Trophoblast cell (in vitro differentiated cells and primary cell): ENCODE data around the gene FAM200B.

Experiments
- DNase-seq, 2 donors: peaks; one replicate each; pipeline ENCODE4 v3.0.0-alpha.2; 2016
- H2AFZ ChIP-seq: 2 replicates; pipeline ENCODE4 v1.6.1; 2013; ENCODE audit warnings: low read length, moderate library complexity, mild to moderate bottlenecking; ENCODE audit not compliant: insufficient read depth, poor library complexity
- H2AK5ac ChIP-seq: 2 replicates; pipeline ENCODE4 v1.6.1; 2013; ENCODE audit warnings: mild to moderate bottlenecking, low read length
- H2BK120ac ChIP-seq: 2 replicates; pipeline ENCODE4 v1.6.1; 2013; ENCODE audit warnings: low read length, mild to moderate bottlenecking, moderate library complexity; ENCODE audit not compliant: insufficient read depth, poor library complexity
- H2BK12ac ChIP-seq: 2 replicates; pipeline ENCODE4 v1.6.1; 2013; ENCODE audit warnings: mild to moderate bottlenecking, low read length, moderate library complexity
- H2BK5ac ChIP-seq: 2 replicates; pipeline ENCODE4 v1.6.1; 2013; ENCODE audit warnings: low read length, low read depth, moderate library complexity, mild to moderate bottlenecking; ENCODE audit not compliant: poor library complexity
- H3K14ac ChIP-seq: 2 replicates; pipeline ENCODE4 v1.6.1; 2013; ENCODE audit warnings: mild to moderate bottlenecking, low read length
- H3K18ac ChIP-seq: 2 replicates; pipeline ENCODE4 v1.6.1; 2013; ENCODE audit warnings: mild to moderate bottlenecking, low read length
- H3K23ac ChIP-seq: 2 replicates; pipeline ENCODE4 v1.6.1; 2013; ENCODE audit warnings: low read length
- H3K27ac ChIP-seq: 2 replicates; pipeline ENCODE4 v1.5.1; 2013; ENCODE audit warnings: low read depth, mild to moderate bottlenecking, inconsistent platforms, low read length, moderate library complexity
- H3K27me3 ChIP-seq: 2 replicates; pipeline ENCODE4 v1.6.1; 2013; ENCODE audit warnings: inconsistent platforms, mild to moderate bottlenecking, low read length, moderate library complexity; ENCODE audit not compliant: insufficient read depth
- H3K36me3 ChIP-seq, 2 experiments: 1 replicate in 1 of 2; 2 replicates in 1 of 2; pipeline ENCODE4 v1.6.1; 2013; ENCODE audit warnings: low read length in 2 of 2, mild to moderate bottlenecking in 2 of 2, moderate library complexity in 1 of 2; ENCODE audit not compliant: insufficient read depth in 2 of 2, control insufficient read depth in 1 of 2
- H3K4ac ChIP-seq: 2 replicates; pipeline ENCODE4 v1.6.1; 2013; ENCODE audit warnings: low read depth, mild to moderate bottlenecking, low read length, moderate library complexity
- H3K4me1 ChIP-seq, 2 experiments: 1 replicate in 1 of 2; 2 replicates in 1 of 2; pipeline ENCODE4 v1.6.1; 2013; ENCODE audit warnings: low read length in 2 of 2, mild to moderate bottlenecking in 2 of 2, moderate library complexity in 1 of 2; ENCODE audit not compliant: insufficient read depth in 2 of 2, control insufficient read depth in 1 of 2
- H3K4me2 ChIP-seq: 2 replicates; pipeline ENCODE4 v1.6.1; 2013; ENCODE audit warnings: inconsistent platforms, mild to moderate bottlenecking, low read length, moderate library complexity
- H3K4me3 ChIP-seq: 2 replicates; pipeline ENCODE4 v1.5.1; 2013; ENCODE audit warnings: mild to moderate bottlenecking, low read depth, low read length, inconsistent platforms
- H3K79me1 ChIP-seq: one replicate; pipeline ENCODE4 v1.6.1; 2013; ENCODE audit warnings: low read length
- H3K79me2 ChIP-seq: 2 replicates; pipeline ENCODE4 v1.6.1; 2013; ENCODE audit warnings: low read length, mild to moderate bottlenecking; ENCODE audit not compliant: control insufficient read depth, insufficient read depth, poor library complexity
- H3K9ac ChIP-seq: 2 replicates; pipeline ENCODE4 v1.6.1; 2013; ENCODE audit warnings: mild to moderate bottlenecking, low read length
- H3K9me3 ChIP-seq: 2 replicates; pipeline ENCODE4 v1.6.1; 2013; ENCODE audit warnings: low read depth, mild to moderate bottlenecking, control low read depth, inconsistent platforms, low read length; ENCODE audit not compliant: insufficient read depth
- H4K12ac ChIP-seq: 2 replicates; pipeline ENCODE4 v1.6.1; 2013; ENCODE audit warnings: low read depth, mild to moderate bottlenecking, low read length, moderate library complexity
- H4K8ac ChIP-seq: 2 replicates; pipeline ENCODE4 v1.6.1; 2013; ENCODE audit warnings: low read depth, mild to moderate bottlenecking, low read length, moderate library complexity
- H4K91ac ChIP-seq: one replicate; pipeline ENCODE4 v1.6.1; 2013; ENCODE audit warnings: low read depth, mild to moderate bottlenecking, low read length, moderate library complexity
- WGBS: extraction: QIAGEN DNeasy Blood & Tissue Kit; methylation state at CpG from one replicate; pipeline ENCODE4 v1.1.7; 2013; ENCODE audit warnings: missing lambda C conversion rate; ENCODE audit not compliant: insufficient read length, insufficient coverage; ENCODE audit errors: extremely low coverage; 5-methylcytosine and 5-hydroxymethylcytosine counted together

FAM200B gene

GRCh38 chr4:15712214-15712613 lies 30.6 kb downstream of the FAM200B start:
- Histone ChIP-seq H2BK5ac (no peak overlapping the region), H4K8ac (no peak overlapping the region), H3K4ac (no peak overlapping the region), H3K79me2 (no peaks in the 10 kb centered on the region), H3K4me2 (no peak overlapping the region), H3K36me3 (no peaks in the 10 kb centered on the region), H3K23ac (no peak overlapping the region), H3K4me3 (no peak overlapping the region), H3K9ac (no peak overlapping the region), H4K12ac (no peak overlapping the region), H3K14ac (no peak overlapping the region), H3K27me3 (no peaks in the 10 kb centered on the region), H3K79me1 (no peaks in the 10 kb centered on the region), H4K91ac (no peak overlapping the region), H2BK12ac (no peak overlapping the region), H3K9me3 (no peaks in the 10 kb centered on the region), H2AFZ (no peak overlapping the region), H3K4me1 (no peaks in the 10 kb centered on the region), H3K18ac (no peak overlapping the region), H3K27ac (no peak overlapping the region), H2AK5ac (no peak overlapping the region), H2BK120ac (no peak overlapping the region)
- WGBS: no CpG with 5 or more reads among the region's 1 CpG
- no peak for DNase-seq

GRCh38 chr4:15714141-15714540 lies 32.5 kb downstream of the FAM200B start:
- H2BK12ac ChIP-seq: no peak overlapping the region
- H4K91ac ChIP-seq: no peak overlapping the region
- H3K14ac ChIP-seq: no peak overlapping the region
- H3K79me2 ChIP-seq: no peaks in the 10 kb centered on the region
- no peaks in the 10 kb centered on the region for H3K79me1 ChIP-seq
- H3K9ac ChIP-seq: no peak overlapping the region
- no peak overlapping the region for H3K4me2 ChIP-seq
- no peak overlapping the region for H3K23ac ChIP-seq
- H3K27me3 ChIP-seq: no peaks in the 10 kb centered on the region
- H2AK5ac ChIP-seq: no peak overlapping the region
- H2BK5ac ChIP-seq: no peak overlapping the region
- no CpG with 5 or more reads among the region's 1 CpG for WGBS
- DNase-seq: no peak
- no peak overlapping the region for H2BK120ac ChIP-seq
- no peak overlapping the region for H3K18ac ChIP-seq
- H3K4me3 ChIP-seq: no peak overlapping the region
- H4K8ac ChIP-seq: no peak overlapping the region
- no peak overlapping the region for H3K4ac ChIP-seq
- H4K12ac ChIP-seq: no peak overlapping the region
- no peaks in the 10 kb centered on the region for H3K9me3 ChIP-seq
- H3K27ac ChIP-seq: no peak overlapping the region
- no peaks in the 10 kb centered on the region for H3K4me1 ChIP-seq
- no peaks in the 10 kb centered on the region for H3K36me3 ChIP-seq
- H2AFZ ChIP-seq: no peak overlapping the region

- no peak overlapping the region for H3K27ac ChIP-seq
- H2BK12ac ChIP-seq: no peak overlapping the region
- H3K4me3 ChIP-seq: no peak overlapping the region
- WGBS: no CpG with 5 or more reads among the region's 8 CpGs
- no peak overlapping the region for H3K4me2 ChIP-seq
- no peak overlapping the region for H4K8ac ChIP-seq
- H3K4ac ChIP-seq: no peak overlapping the region
- no peak overlapping the region for H4K12ac ChIP-seq
- no peak for DNase-seq
- H3K36me3 ChIP-seq: no peaks in the 10 kb centered on the region
- H3K23ac ChIP-seq: no peak overlapping the region
- H2AK5ac ChIP-seq: no peak overlapping the region
- no peak overlapping the region for H4K91ac ChIP-seq
- H2AFZ ChIP-seq: no peak overlapping the region
- no peaks in the 10 kb centered on the region for H3K27me3 ChIP-seq
- H2BK120ac ChIP-seq: no peak overlapping the region
- H3K4me1 ChIP-seq: no peaks in the 10 kb centered on the region
- H2BK5ac ChIP-seq: no peak overlapping the region
- no peaks in the 10 kb centered on the region for H3K9me3 ChIP-seq
- no peak overlapping the region for H3K9ac ChIP-seq
- H3K79me2 ChIP-seq: no peaks in the 10 kb centered on the region
- no peak overlapping the region for H3K14ac ChIP-seq
- H3K79me1 ChIP-seq: no peaks in the 10 kb centered on the region
- H3K18ac ChIP-seq: no peak overlapping the region
Observed at GRCh38 chr4:15714646-15715435, 33.2 kb downstream of the FAM200B start.

GRCh38 chr4:15716115-15716514 lies 34.5 kb downstream of the FAM200B start:
- Histone ChIP-seq H3K14ac (no peak overlapping the region), H3K27me3 (no peaks in the 10 kb centered on the region), H2BK12ac (no peak overlapping the region), H2BK5ac (no peak overlapping the region), H3K9ac (no peak overlapping the region), H4K91ac (no peak overlapping the region), H3K9me3 (no peaks in the 10 kb centered on the region), H3K4me2 (no peak overlapping the region), H3K23ac (no peak overlapping the region), H4K8ac (no peak overlapping the region), H3K79me1 (no peaks in the 10 kb centered on the region), H3K18ac (no peak overlapping the region), H3K4me3 (no peak overlapping the region), H2BK120ac (no peak overlapping the region), H3K4me1 (no peaks in the 10 kb centered on the region), H2AFZ (no peak overlapping the region), H2AK5ac (no peak overlapping the region), H4K12ac (no peak overlapping the region), H3K36me3 (no peaks in the 10 kb centered on the region), H3K79me2 (no peaks in the 10 kb centered on the region), H3K4ac (no peak overlapping the region), H3K27ac (no peak overlapping the region)
- WGBS: no CpG with 5 or more reads among the region's 3 CpGs
- DNase-seq: no peak
